HEK293 (cell line): ENCODE data around the gene APOL1.
A peak's percentile ranks its signal among the peaks of the same experiment; 100 is the strongest.
"Not testable (repeated sequence)": the region's sequence is repeated elsewhere in the genome, so short reads cannot be mapped to it uniquely, and the experiment has no call there.

ENCODE experiments used
- CTCF ChIA-PET: fragments of 350-600 bp; formaldehyde crosslinking; extraction: SDS; loops from one replicate; lab custom pipeline; 2021; ENCODE audit warnings: antibody characterized with exemption; lab: Yijun Ruan, JAX
- POLR2A ChIA-PET: fragments of 300-600 bp; formaldehyde crosslinking; extraction: SDS; loops from one replicate; lab custom pipeline; 2020; ENCODE audit warnings: antibody characterized with exemption, inconsistent platforms; lab: Yijun Ruan, JAX
- H3K27ac ChIP-seq: fragments of 200-500 bp; sonication (Bioruptor generic); 2 replicates; pipeline ENCODE4 v1.5.1; 2014; ENCODE audit warnings: low read depth, low read length, control low read depth, inconsistent platforms; ENCODE audit errors: extremely low read depth
- H3K36me3 ChIP-seq, 2 experiments: fragments of 200-500 bp in 1 of 2; sonication (Bioruptor generic) in 1 of 2; 1 replicate in 1 of 2; 2 replicates in 1 of 2; pipeline ENCODE4 v1.5.1; 2014 to 2017; ENCODE audit warnings: inconsistent platforms in 2 of 2, low read length in 2 of 2; ENCODE audit not compliant: control insufficient read depth in 2 of 2, insufficient read depth in 1 of 2
- H3K4me1 ChIP-seq: fragments of 200-500 bp; sonication (Bioruptor generic); 2 replicates; pipeline ENCODE4 v1.5.1; 2014; ENCODE audit warnings: mild to moderate bottlenecking, low read length, inconsistent platforms; ENCODE audit not compliant: control insufficient read depth, insufficient read depth
- H3K4me3 ChIP-seq: 2 replicates; pipeline ENCODE4 v1.5.1; 2011; ENCODE audit warnings: low read depth, mild to moderate bottlenecking, control low read depth, low read length, moderate library complexity
- H3K9me3 ChIP-seq: fragments of 200-500 bp; sonication (Bioruptor generic); 2 replicates; pipeline ENCODE4 v1.5.1; 2014; ENCODE audit warnings: low read depth, low read length, inconsistent platforms; ENCODE audit not compliant: control insufficient read depth, insufficient read depth
- GLIS2 ChIP-seq: fragments of 450-650 bp; formaldehyde crosslinking; IDR thresholded peaks from 2 replicates; pipeline ENCODE4 v1.5.1; 2016; ENCODE audit warnings: missing biosample characterization, missing genetic modification characterization
- OVOL3 ChIP-seq: fragments of 450-650 bp; formaldehyde crosslinking; IDR thresholded peaks from 2 replicates; pipeline ENCODE4 v1.5.1; 2016; ENCODE audit warnings: missing biosample characterization, missing genetic modification characterization
- SETDB1 ChIP-seq: IDR thresholded peaks from one replicate; pipeline ENCODE4 v1.6.1; 2017; ENCODE audit warnings: mild to moderate bottlenecking, low read length, moderate library complexity, mixed read lengths; ENCODE audit not compliant: insufficient read length
- SP2 ChIP-seq: fragments of 450-650 bp; formaldehyde crosslinking; IDR thresholded peaks from 2 replicates; pipeline ENCODE4 v1.5.1; 2016; ENCODE audit warnings: missing biosample characterization, missing genetic modification characterization
- YY2 ChIP-seq: fragments of 450-650 bp; formaldehyde crosslinking; IDR thresholded peaks from 2 replicates; pipeline ENCODE4 v1.5.1; 2016; ENCODE audit warnings: missing biosample characterization, missing genetic modification characterization
- ZBTB7A ChIP-seq: fragments of 450-650 bp; formaldehyde crosslinking; IDR thresholded peaks from 2 replicates; pipeline ENCODE4 v1.5.1; 2016; ENCODE audit warnings: low read depth, missing biosample characterization, missing genetic modification characterization
- ZNF311 ChIP-seq: fragments of 450-650 bp; formaldehyde crosslinking; IDR thresholded peaks from 2 replicates; pipeline ENCODE4 v1.5.1; 2017; ENCODE audit warnings: missing biosample characterization, missing genetic modification characterization, borderline replicate concordance
- ZNF335 ChIP-seq: fragments of 450-650 bp; formaldehyde crosslinking; conservative IDR thresholded peaks from 2 replicates; pipeline ENCODE4 v1.5.1; 2016; ENCODE audit warnings: missing biosample characterization, missing genetic modification characterization
- ZNF350 ChIP-seq: fragments of 450-650 bp; formaldehyde crosslinking; IDR thresholded peaks from 2 replicates; pipeline ENCODE4 v1.5.0; 2017; ENCODE audit warnings: missing biosample characterization, mild to moderate bottlenecking, missing genetic modification characterization
- ZNF449 ChIP-seq: fragments of 450-650 bp; formaldehyde crosslinking; IDR thresholded peaks from 2 replicates; pipeline ENCODE4 v1.5.1; 2017; ENCODE audit warnings: missing biosample characterization, mild to moderate bottlenecking, missing genetic modification characterization, moderate library complexity
- ZNF513 ChIP-seq: fragments of 450-650 bp; IDR thresholded peaks from 2 replicates; pipeline ENCODE4 v1.5.1; 2018; ENCODE audit warnings: missing biosample characterization, missing genetic modification characterization
- ZNF654 ChIP-seq: fragments of 450-650 bp; formaldehyde crosslinking; IDR thresholded peaks from 2 replicates; pipeline ENCODE4 v1.5.1; 2016; ENCODE audit warnings: low read depth, missing biosample characterization, missing genetic modification characterization
- ZNF664 ChIP-seq: fragments of 450-650 bp; formaldehyde crosslinking; IDR thresholded peaks from 2 replicates; pipeline ENCODE4 v1.5.1; 2016; ENCODE audit warnings: missing biosample characterization, missing genetic modification characterization
- ZNF792 ChIP-seq: fragments of 450-650 bp; formaldehyde crosslinking; IDR thresholded peaks from 2 replicates; pipeline ENCODE4 v1.5.1; 2016; ENCODE audit warnings: missing biosample characterization, missing genetic modification characterization
- TF ChIP-seq, protein P1 (sequence below): fragments of 450-650 bp; formaldehyde crosslinking; IDR thresholded peaks from 2 replicates; pipeline ENCODE4 v1.5.1; 2016; ENCODE audit warnings: missing biosample characterization, missing genetic modification characterization
- TF ChIP-seq, protein P2 (sequence below): fragments of 450-650 bp; formaldehyde crosslinking; IDR thresholded peaks from 2 replicates; pipeline ENCODE4 v1.5.1; 2016; ENCODE audit warnings: missing biosample characterization, missing genetic modification characterization, low read depth

Gene APOL1

DNA sequence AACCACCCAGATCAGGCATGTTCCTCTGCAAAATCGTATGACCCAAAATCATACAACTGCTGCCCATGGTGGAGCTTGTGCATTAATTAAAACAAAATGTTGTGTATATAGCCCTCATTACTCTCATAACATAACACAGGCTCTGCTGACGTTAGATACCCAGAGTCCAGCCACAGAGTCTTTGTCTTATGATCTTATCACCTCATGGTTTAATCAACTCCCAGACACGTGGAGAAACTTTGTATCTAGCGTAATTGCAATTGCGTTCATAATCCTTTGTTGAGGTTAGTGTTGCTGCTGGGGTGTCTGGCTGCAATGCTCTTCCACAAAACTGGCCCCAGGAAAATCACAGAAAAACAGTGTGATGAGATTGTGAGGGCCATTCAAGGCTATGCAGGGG, 5.0 kb upstream of the APOL1 start (continued):
- no peak for TF ChIP-seq ZNF513 (tag by site-specific recombination)

GRCh38 chr22:36249160-36249559, 3.8 kb upstream of the APOL1 start:
- TF ChIP-seq YY2 (tag by site-specific recombination) (no peak), ZNF792 (tag by site-specific recombination) (no peak), ZNF664 (tag by site-specific recombination) (no peak), ZBTB7A (tag by site-specific recombination) (no peak), SETDB1 (peak; percentile 97), ZNF350 (tag by site-specific recombination) (no peak)
- Histone ChIP-seq H3K27ac (no peak overlapping the region), H3K9me3 (no peaks in the 10 kb centered on the region), H3K36me3 (no peaks in the 10 kb centered on the region), H3K4me3 (no peak overlapping the region), H3K4me1 (no peaks in the 10 kb centered on the region)
- POLR2A ChIA-PET = interaction anchor here (1.5 kb wide), 1 partner anchor 10 kb away, joined by 4 read pairs; the partner anchor contains the start of gene APOL2
- CTCF ChIA-PET = interaction anchor here (1.0 to 2.1 kb wide), 2 partner anchors 10 to 54 kb away, joined by 3 to 8 read pairs; partner anchors contain the start of gene APOL2

DNA sequence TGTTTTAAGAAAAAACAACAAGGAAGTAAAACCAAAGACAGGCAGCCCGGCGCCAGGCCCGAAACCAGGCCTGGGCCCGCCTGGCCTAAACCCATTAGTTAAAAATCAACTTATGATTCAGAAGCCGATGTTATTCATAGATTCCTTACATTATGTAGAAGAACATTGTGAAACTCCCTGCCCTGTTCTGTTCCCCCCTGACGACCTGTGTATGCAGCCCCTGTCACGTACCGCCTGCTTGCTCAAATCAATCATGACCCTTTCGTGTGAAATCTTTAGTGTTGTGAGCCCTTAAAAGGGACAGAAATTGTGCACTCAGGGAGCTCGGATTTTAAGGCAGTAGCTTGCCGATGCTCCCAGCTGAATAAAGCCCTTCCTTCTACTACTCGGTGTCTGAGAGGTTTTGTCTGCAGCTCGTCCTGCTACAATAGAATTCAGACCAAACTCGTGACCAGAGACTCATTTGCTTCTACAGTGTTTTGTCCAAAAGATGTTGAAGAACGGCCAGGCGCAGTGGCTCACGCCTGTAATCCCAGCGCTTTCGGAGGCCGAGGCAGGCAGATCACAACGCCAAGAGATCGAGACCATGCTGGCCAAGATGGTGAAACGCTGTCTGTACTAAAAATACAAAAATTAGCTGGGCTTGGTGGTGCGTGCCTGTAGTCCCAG, 2.5 kb upstream of the APOL1 start:
- H3K27ac ChIP-seq, H3K4me1 ChIP-seq, H3K9me3 ChIP-seq, H3K4me3 ChIP-seq, POLR2A ChIA-PET, H3K36me3 ChIP-seq: not testable (repeated sequence)
- CTCF ChIA-PET = interaction anchor here (0.7 to 2.1 kb wide), 4 partner anchors 11 to 771 kb away, joined by 3 to 13 read pairs (median 4); partner anchors contain the start of gene APOL2

DNA sequence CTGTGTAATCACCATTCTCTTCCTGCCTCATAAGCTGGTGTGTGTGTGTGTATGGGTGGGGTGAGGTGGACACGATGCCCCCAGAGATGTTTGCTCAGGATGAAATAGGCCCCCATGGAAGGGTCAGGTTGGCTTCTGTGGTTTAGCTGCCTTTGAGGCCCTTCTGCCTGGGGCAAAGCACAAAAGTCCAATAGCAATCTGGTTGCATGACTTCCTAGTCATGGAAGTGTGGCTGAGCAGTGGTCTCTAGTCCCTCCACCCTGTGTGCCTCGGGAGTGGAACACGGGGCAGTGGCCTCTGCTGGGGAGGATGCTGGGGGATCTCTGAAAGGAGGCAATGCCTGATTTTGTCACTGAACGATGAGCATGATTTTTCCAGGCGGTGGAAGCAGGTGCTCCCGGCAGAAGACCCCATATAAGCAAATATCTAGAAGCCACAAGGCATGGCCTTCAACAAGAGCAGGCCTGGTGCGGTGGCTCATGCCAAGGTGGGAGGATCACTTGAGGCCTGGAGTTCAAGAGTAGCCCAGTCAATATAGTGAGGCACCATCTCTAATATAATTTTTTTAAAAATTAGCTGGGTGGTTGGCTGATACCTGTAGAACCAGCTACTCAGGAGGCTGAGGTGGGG, 839 bp upstream of the APOL1 start:
- POLR2A ChIA-PET = interaction anchor here (0.6 kb wide), 1 partner anchor 139 kb away, joined by 3 read pairs; no protein-coding TSS in a partner anchor
- not testable (repeated sequence) for H3K27ac ChIP-seq

GRCh38 chr22:36253523-36254490, 874 bp downstream of the APOL1 start:
- POLR2A ChIA-PET = no interaction called here
- Histone ChIP-seq H3K27ac (no peak overlapping the region), H3K4me3 (no peak overlapping the region), H3K9me3 (no peaks in the 10 kb centered on the region), H3K36me3 (no peaks in the 10 kb centered on the region), H3K4me1 (no peaks in the 10 kb centered on the region)
- CTCF ChIA-PET = interaction anchor here (0.6 to 1.9 kb wide), 6 partner anchors 8 to 497 kb away, joined by 3 to 6 read pairs (median 4); no protein-coding TSS in a partner anchor
- TF ChIP-seq ZNF335 (no peak), OVOL3 (no peak), SP2 (tag by site-specific recombination) (no peak), ZNF654 (tag by site-specific recombination) (no peak), ZNF449 (no peak), GLIS2 (tag by site-specific recombination) (no peak), ZNF311 (tag by site-specific recombination) (no peak)
- TF ChIP-seq, protein P1, sequence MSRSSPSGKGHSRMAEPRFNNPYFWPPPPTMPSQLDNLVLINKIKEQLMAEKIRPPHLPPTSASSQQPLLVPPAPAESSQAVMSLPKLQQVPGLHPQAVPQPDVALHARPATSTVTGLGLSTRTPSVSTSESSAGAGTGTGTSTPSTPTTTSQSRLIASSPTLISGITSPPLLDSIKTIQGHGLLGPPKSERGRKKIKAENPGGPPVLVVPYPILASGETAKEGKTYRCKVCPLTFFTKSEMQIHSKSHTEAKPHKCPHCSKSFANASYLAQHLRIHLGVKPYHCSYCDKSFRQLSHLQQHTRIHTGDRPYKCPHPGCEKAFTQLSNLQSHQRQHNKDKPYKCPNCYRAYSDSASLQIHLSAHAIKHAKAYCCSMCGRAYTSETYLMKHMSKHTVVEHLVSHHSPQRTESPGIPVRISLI (tag by site-specific recombination) = no peak
- TF ChIP-seq, protein P2, sequence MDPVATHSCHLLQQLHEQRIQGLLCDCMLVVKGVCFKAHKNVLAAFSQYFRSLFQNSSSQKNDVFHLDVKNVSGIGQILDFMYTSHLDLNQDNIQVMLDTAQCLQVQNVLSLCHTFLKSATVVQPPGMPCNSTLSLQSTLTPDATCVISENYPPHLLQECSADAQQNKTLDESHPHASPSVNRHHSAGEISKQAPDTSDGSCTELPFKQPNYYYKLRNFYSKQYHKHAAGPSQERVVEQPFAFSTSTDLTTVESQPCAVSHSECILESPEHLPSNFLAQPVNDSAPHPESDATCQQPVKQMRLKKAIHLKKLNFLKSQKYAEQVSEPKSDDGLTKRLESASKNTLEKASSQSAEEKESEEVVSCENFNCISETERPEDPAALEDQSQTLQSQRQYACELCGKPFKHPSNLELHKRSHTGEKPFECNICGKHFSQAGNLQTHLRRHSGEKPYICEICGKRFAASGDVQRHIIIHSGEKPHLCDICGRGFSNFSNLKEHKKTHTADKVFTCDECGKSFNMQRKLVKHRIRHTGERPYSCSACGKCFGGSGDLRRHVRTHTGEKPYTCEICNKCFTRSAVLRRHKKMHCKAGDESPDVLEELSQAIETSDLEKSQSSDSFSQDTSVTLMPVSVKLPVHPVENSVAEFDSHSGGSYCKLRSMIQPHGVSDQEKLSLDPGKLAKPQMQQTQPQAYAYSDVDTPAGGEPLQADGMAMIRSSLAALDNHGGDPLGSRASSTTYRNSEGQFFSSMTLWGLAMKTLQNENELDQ (tag by site-specific recombination) = no peak

More for the DNA sequence above, 839 bp upstream of the APOL1 start:
- not testable (repeated sequence) for H3K4me3 ChIP-seq, H3K36me3 ChIP-seq, H3K4me1 ChIP-seq, H3K9me3 ChIP-seq
- CTCF ChIA-PET = interaction anchor here (1.5 to 1.9 kb wide), 2 partner anchors 9 to 34 kb away, joined by 3 to 5 read pairs; no protein-coding TSS in a partner anchor
